Measurements from ENCODE around the gene C18orf63.

DNA sequence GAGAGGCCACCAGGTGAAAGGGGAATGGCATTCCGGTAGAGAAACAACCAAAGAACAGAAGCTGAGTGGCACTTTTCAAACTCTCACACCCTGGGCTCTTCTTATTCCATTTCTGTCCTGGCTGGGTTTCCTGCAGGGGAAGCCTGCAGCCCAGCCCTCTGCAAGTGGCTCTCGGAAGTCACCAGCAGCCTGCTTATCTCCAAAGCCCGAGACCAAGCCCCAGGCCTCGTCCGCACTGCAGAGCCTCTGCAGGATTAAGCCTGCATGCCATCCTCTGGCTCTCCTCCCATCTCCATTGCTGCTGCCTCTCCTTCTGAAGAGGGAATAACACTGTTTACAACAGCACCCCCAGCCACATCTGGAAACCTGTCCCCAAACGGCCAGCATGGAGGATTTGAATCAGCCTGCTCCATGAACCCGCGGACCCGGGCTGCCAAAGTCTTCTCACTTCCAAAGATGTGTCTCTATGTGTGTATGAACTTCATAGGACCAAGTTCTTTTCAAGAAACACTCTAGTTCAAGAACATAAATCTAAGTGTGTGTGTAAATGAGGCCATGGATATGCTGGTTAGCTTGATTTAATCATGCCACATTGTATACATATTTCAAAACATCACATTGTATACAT is 87.3 kb downstream of the C18orf63 start:
- TF ChIP-seq, protein P1, sequence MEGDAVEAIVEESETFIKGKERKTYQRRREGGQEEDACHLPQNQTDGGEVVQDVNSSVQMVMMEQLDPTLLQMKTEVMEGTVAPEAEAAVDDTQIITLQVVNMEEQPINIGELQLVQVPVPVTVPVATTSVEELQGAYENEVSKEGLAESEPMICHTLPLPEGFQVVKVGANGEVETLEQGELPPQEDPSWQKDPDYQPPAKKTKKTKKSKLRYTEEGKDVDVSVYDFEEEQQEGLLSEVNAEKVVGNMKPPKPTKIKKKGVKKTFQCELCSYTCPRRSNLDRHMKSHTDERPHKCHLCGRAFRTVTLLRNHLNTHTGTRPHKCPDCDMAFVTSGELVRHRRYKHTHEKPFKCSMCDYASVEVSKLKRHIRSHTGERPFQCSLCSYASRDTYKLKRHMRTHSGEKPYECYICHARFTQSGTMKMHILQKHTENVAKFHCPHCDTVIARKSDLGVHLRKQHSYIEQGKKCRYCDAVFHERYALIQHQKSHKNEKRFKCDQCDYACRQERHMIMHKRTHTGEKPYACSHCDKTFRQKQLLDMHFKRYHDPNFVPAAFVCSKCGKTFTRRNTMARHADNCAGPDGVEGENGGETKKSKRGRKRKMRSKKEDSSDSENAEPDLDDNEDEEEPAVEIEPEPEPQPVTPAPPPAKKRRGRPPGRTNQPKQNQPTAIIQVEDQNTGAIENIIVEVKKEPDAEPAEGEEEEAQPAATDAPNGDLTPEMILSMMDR (IDR thresholded peaks at IDR 0.05) = no peak
- no peak for TF ChIP-seq POLR2AphosphoS5 (IDR thresholded peaks at IDR 0.05)

All from upper lobe of left lung (tissue), 4 donors.